GM18498 (cell line): ENCODE data around the gene DDX5.

Experiments used
- ATAC-seq: cut with Tn5 transposase; IDR thresholded peaks from one replicate; pipeline ENCODE4 v1.9.1; 2021; ENCODE audit warnings: mild to moderate bottlenecking, moderate library complexity; ENCODE audit not compliant: unreplicated experiment

DDX5 gene

DNA sequence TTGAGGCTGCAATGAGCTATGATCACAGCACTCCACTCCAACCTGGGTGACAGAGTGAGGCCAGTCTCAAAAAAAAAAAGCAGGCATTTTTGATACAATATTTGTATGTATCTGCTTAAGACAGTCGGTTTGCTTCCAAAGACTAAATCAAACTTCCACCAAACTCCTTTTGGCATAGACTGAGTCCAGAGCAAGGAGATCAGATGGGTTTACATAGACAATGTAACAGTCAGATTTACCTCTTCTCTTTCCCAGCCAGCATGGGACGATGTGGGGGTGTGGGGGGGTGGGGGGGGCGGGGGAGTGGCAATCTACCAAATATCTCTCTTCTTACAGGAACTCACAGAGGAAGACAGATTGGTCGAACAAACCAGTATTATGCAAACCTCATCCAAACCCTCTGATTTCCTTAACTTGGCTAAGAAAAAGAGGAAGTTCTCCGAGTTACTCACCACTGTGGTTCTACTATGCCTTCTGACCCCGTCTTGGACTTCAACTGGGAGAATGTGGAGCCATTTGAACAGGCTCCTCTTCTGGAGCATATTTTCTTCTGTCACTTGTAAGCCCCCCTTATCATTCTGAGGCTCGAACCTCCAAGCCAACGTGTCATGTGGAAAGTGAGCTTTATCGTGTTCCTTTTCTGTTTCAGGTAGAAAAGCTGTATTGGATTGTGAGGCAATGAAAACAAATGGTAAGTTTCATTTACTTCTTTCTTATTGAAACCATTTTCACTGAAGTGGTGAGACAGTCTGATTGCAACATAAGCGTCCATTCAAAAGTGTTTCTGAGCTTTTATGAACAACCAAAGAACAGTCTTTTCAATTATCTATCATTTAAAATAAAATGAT is 57.2 kb downstream of the DDX5 start, which contains the start of gene MILR1:
Gene MILR1, plus strand, starts transcription at position 451 of the 848 bp plus-strand sequence. Its CDS starts 54 bp downstream, at position 505.
- ATAC-seq: no peak
